ENCODE measurements around the gene MPRIP. TPM values are rescaled to one million over a fixed set of nuclear protein-coding genes. Genes with fewer than 3 reads are reported as not detected.

Gene MPRIP
- total and polyA plus RNA-seq, 2 of the 13 experiments (the other 11 are each of a cell fraction or from before 2014, with no cell fraction given): 50.2 to 52.4 TPM

DNA sequence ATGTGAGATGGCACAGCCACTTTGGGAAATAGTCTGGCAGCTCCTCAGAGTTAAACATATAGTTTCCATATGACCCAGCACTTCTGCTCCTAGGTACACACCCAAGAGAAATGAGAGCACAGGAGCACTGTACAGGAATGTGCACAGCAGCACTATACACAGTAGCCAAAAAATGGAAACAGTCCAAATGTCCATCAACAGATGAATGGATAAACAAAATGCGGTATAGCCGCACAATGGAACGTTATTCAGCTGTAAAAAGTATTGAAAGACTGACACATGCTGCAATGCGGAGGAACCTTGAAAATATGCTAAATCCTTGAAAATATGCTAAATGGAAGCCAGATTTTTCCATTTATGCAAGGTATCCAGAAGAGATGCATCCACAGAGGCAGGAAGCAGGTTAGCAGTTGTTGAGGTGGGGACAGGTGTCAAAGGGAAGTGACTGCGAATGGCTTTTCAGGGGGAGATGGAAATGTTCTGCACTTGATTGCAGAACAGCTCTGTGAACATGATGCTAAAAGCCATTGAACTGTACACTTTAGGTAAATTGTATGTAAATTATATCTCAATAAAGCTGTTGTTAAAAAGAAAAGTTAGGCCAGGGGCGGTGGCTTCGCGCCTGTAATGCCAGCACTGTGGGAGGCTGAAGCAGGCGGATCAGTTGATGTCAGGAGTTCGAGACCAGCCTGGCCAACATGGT lies 80.7 kb downstream of the MPRIP start:
- ChIA-PET POLR2A (no interaction called here), CTCF (ENCODE audit: low intra/inter-chr PET ratio, low total read pairs) (no interaction called here)
- FAIRE-seq (no peak), DNase-seq (ENCODE audit: low spot score) (no peak), ATAC-seq (no peak)
- TF ChIP-seq SOX5 (CRISPR knock-in tag; IDR thresholded peaks at IDR 0.05; ENCODE audit: borderline replicate concordance) (no peak), RXRA (CRISPR knock-in tag; IDR thresholded peaks at IDR 0.05) (no peak), ZNF460 (CRISPR knock-in tag; IDR thresholded peaks at IDR 0.05; ENCODE audit: borderline replicate concordance) (no peak), SMC3 (IDR thresholded peaks at IDR 0.05; ENCODE audit: low read length) (no peak)
- TF ChIP-seq, protein P1, sequence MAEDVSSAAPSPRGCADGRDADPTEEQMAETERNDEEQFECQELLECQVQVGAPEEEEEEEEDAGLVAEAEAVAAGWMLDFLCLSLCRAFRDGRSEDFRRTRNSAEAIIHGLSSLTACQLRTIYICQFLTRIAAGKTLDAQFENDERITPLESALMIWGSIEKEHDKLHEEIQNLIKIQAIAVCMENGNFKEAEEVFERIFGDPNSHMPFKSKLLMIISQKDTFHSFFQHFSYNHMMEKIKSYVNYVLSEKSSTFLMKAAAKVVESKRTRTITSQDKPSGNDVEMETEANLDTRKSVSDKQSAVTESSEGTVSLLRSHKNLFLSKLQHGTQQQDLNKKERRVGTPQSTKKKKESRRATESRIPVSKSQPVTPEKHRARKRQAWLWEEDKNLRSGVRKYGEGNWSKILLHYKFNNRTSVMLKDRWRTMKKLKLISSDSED (CRISPR knock-in tag; IDR thresholded peaks at IDR 0.05): no peak
- no peak overlapping the region for H3K27ac ChIP-seq (ENCODE audit: extremely low read length, insufficient read depth, low read length)
- H3K9ac ChIP-seq (ENCODE audit: insufficient read depth, low read depth, low read length): no peak overlapping the region
- H3K27me3 ChIP-seq (ENCODE audit: control insufficient read depth in 1 of 2, insufficient read depth in 2 of 2, low read length in 2 of 2): no peaks in the 10 kb centered on the region; a peak in 1 of 5 replicates
- in situ Hi-C loops (cut with HindIII; ENCODE audit: extremely low pct_ligation_motif_present, low pct_unique_long_range_greater_than_20kb) (no loop called here), intact Hi-C loops (cut with micrococcal nuclease; ENCODE audit: unreplicated experiment) (no loop called here)
- WGBS (ENCODE audit: low lambda C conversion rate): 96% methylated on average over 10 of the region's 10 CpGs
- no peak overlapping the region for H3K4me2 ChIP-seq (ENCODE audit: low read depth, low read length)
- H3K9me3 ChIP-seq (ENCODE audit: low read length): no peaks in the 10 kb centered on the region
- peaks cover 29% of the 10 kb centered on the region for H3K4me1 ChIP-seq (ENCODE audit: insufficient read depth, low read length)
- H3K36me3 ChIP-seq (replicated peaks in 1 of 2; ENCODE audit: control insufficient read depth in 1 of 2, insufficient read depth in 2 of 2, low read length in 2 of 2): peaks cover 0 to 3% of the 10 kb centered on the region in 2 experiments; a peak in 1 of 5 replicates
- BruUV-seq (replicated peaks): no TSS peak
- no peaks in the 10 kb centered on the region; the same call in 1 of the 2 replicates for H4K20me1 ChIP-seq (ENCODE audit: insufficient read depth, low read length)
- H3K79me2 ChIP-seq (ENCODE audit: insufficient read depth, low read length): no peaks in the 10 kb centered on the region
- H2AFZ ChIP-seq (ENCODE audit: low read length): no peak overlapping the region
- H3K4me3 ChIP-seq (replicated peaks in 1 of 3; ENCODE audit: insufficient read depth in 1 of 3, low read depth in 2 of 3, low read length in 3 of 3): no peak overlapping the region

- Histone ChIP-seq H2AFZ (ENCODE audit: low read length) (no peak overlapping the region), H3K4me1 (ENCODE audit: insufficient read depth, low read length) (peaks cover 15% of the 10 kb centered on the region), H3K4me2 (ENCODE audit: low read depth, low read length) (no peak overlapping the region), H3K9me3 (ENCODE audit: low read length) (no peaks in the 10 kb centered on the region), H3K27ac (ENCODE audit: extremely low read length, insufficient read depth, low read length) (no peak overlapping the region), H3K27me3 (ENCODE audit: control insufficient read depth in 1 of 2, insufficient read depth in 2 of 2, low read length in 2 of 2) (no peaks in the 10 kb centered on the region; a peak in 1 of 5 replicates), H3K9ac (ENCODE audit: insufficient read depth, low read depth, low read length) (no peak overlapping the region), H4K20me1 (ENCODE audit: insufficient read depth, low read length) (peaks cover 4% of the 10 kb centered on the region; the same call in 1 of the 2 replicates), H3K4me3 (replicated peaks in 1 of 3; ENCODE audit: insufficient read depth in 1 of 3, low read depth in 2 of 3, low read length in 3 of 3) (no peak overlapping the region), H3K79me2 (ENCODE audit: insufficient read depth, low read length) (no peaks in the 10 kb centered on the region), H3K36me3 (replicated peaks in 1 of 2; ENCODE audit: control insufficient read depth in 1 of 2, insufficient read depth in 2 of 2, low read length in 2 of 2) (peaks cover 0 to 9% of the 10 kb centered on the region in 2 experiments; a peak in 1 of 5 replicates)
- ChIA-PET POLR2A (no interaction called here), CTCF (ENCODE audit: low intra/inter-chr PET ratio, low total read pairs) (no interaction called here)
- 96% methylated on average over 3 of the region's 3 CpGs for WGBS (ENCODE audit: low lambda C conversion rate)
- TF ChIP-seq REPIN1 (CRISPR knock-in tag; IDR thresholded peaks at IDR 0.05; ENCODE audit: borderline replicate concordance, low read depth) (no peak), ZFP82 (CRISPR knock-in tag; IDR thresholded peaks at IDR 0.05; ENCODE audit: borderline replicate concordance) (no peak), TFDP1 (CRISPR knock-in tag; IDR thresholded peaks at IDR 0.05; ENCODE audit: borderline replicate concordance) (no peak), U2AF1 (optimal IDR thresholded peaks at IDR 0.05; ENCODE audit: low read depth, low read length) (no peak), KDM5B (CRISPR knock-in tag; IDR thresholded peaks at IDR 0.05; ENCODE audit: borderline replicate concordance) (no peak), TSC22D2 (CRISPR knock-in tag; IDR thresholded peaks at IDR 0.05; ENCODE audit: borderline replicate concordance) (no peak), SOX6 (IDR thresholded peaks at IDR 0.05) (no peak), SOX6 (CRISPR knock-in tag; IDR thresholded peaks at IDR 0.05) (no peak), KLF12 (CRISPR knock-in tag; IDR thresholded peaks at IDR 0.05; ENCODE audit: borderline replicate concordance) (no peak), RFXAP (CRISPR knock-in tag; IDR thresholded peaks at IDR 0.05; ENCODE audit: borderline replicate concordance) (no peak), ZNF577 (CRISPR knock-in tag; IDR thresholded peaks at IDR 0.05; ENCODE audit: borderline replicate concordance, low read depth) (no peak), JUN (CRISPR knock-in tag; IDR thresholded peaks at IDR 0.05) (no peak)
- FAIRE-seq (no peak), ATAC-seq (no peak), DNase-seq (ENCODE audit: low spot score) (no peak)
- intact Hi-C loops (cut with micrococcal nuclease; ENCODE audit: unreplicated experiment) (no loop called here), in situ Hi-C loops (cut with HindIII; ENCODE audit: extremely low pct_ligation_motif_present, low pct_unique_long_range_greater_than_20kb) (no loop called here)
- BruUV-seq (replicated peaks): no TSS peak
Measured at GRCh38 chr17:17124341-17124740, 82.1 kb downstream of the MPRIP start.
